Neural cell (in vitro differentiated cells): ENCODE results near the gene NFKBIA.

Experiments
- CTCF ChIP-seq: fragments of 450-650 bp; IDR thresholded peaks from 2 replicates; pipeline ENCODE4 v1.5.1; 2014; ENCODE audit warnings: antibody characterized with exemption, mild to moderate bottlenecking, moderate library complexity; ENCODE audit not compliant: poor library complexity, severe bottlenecking
- MXI1 ChIP-seq: fragments of 450-650 bp; conservative IDR thresholded peaks from 2 replicates; pipeline ENCODE4 v1.6.1; 2014; ENCODE audit warnings: antibody characterized with exemption, mild to moderate bottlenecking; ENCODE audit not compliant: poor library complexity, severe bottlenecking
- POLR2AphosphoS5 ChIP-seq: IDR thresholded peaks from 2 replicates; pipeline ENCODE4 v1.6.1; 2012
- SMC3 ChIP-seq: fragments of 450-650 bp; conservative IDR thresholded peaks from 2 replicates; pipeline ENCODE4 v1.6.1; 2014; ENCODE audit warnings: antibody characterized with exemption, mild to moderate bottlenecking, moderate library complexity; ENCODE audit not compliant: poor library complexity

GRCh38 chr14:35399083-35399937 lies 5.2 kb downstream of the NFKBIA start:
- no peak for TF ChIP-seq POLR2AphosphoS5
- TF ChIP-seq MXI1: no peak
- no peak for TF ChIP-seq SMC3
- no peak for TF ChIP-seq CTCF
